Tibial artery (tissue), 4 donors: ENCODE data around the gene LDHA.

Experiments used
- DNase-seq, 2 donors: peaks; one replicate each; pipeline ENCODE4 v3.0.0-alpha.2; 2019
- H3K27ac ChIP-seq, 2 donors: fragments of 200-600 bp; sonication (generic) in 1 of 2; 1 replicate in 1 of 2; 2 replicates in 1 of 2; pipeline ENCODE4 v1.5.1; 2018 to 2019; ENCODE audit warnings: mild to moderate bottlenecking in 1 of 2
- H3K27me3 ChIP-seq, 2 donors: fragments of 200-600 bp; sonication (generic) in 1 of 2; one replicate each; pipeline versions ENCODE4 v1.5.1 to v1.6.0; 2016 to 2019
- H3K36me3 ChIP-seq, 3 donors: fragments of 200-600 bp; sonication (generic) in 2 of 3; one replicate each; pipeline ENCODE4 v1.5.1; 2016 to 2019; ENCODE audit warnings: mild to moderate bottlenecking in 2 of 3
- H3K4me1 ChIP-seq, 4 donors: fragments of 200-600 bp; sonication (generic) in 2 of 4; 1 replicate in 3 of 4; 2 replicates in 1 of 4; pipeline ENCODE4 v1.5.1; 2016 to 2019
- H3K4me3 ChIP-seq, 2 donors: fragments of 200-600 bp; sonication (generic) in 1 of 2; 1 replicate in 1 of 2; 2 replicates in 1 of 2; pipeline ENCODE4 v1.5.1; 2018 to 2019; ENCODE audit warnings: mild to moderate bottlenecking in 2 of 2
- H3K9me3 ChIP-seq, 3 donors: fragments of 200-600 bp; sonication (generic) in 1 of 3; one replicate each; pipeline ENCODE4 v1.5.1; 2016 to 2019
- intact Hi-C: fragments of 100-400 bp; cut with DNase I; formaldehyde crosslinking; loops from one replicate; pipeline ENCODE4 v1.15.0; 2023; ENCODE audit warnings: low total_unique reads
- TF ChIP-seq, protein P1 (sequence below), 2 experiments: fragments of 200-600 bp in 1 of 2; fragments of 450-650 bp in 1 of 2; IDR thresholded peaks; one replicate each; pipeline ENCODE4 v1.5.1; 2017 to 2019; ENCODE audit warnings: antibody characterized with exemption in 2 of 2, mild to moderate bottlenecking in 1 of 2, moderate library complexity in 1 of 2

LDHA gene

GRCh38 chr11:18364495-18365073 lies 29.8 kb upstream of the LDHA start:
- intact Hi-C loops, result no loop called here
- no peak for DNase-seq
- H3K27me3 ChIP-seq, result no peaks in the 10 kb centered on the region
- TF ChIP-seq, protein P1, sequence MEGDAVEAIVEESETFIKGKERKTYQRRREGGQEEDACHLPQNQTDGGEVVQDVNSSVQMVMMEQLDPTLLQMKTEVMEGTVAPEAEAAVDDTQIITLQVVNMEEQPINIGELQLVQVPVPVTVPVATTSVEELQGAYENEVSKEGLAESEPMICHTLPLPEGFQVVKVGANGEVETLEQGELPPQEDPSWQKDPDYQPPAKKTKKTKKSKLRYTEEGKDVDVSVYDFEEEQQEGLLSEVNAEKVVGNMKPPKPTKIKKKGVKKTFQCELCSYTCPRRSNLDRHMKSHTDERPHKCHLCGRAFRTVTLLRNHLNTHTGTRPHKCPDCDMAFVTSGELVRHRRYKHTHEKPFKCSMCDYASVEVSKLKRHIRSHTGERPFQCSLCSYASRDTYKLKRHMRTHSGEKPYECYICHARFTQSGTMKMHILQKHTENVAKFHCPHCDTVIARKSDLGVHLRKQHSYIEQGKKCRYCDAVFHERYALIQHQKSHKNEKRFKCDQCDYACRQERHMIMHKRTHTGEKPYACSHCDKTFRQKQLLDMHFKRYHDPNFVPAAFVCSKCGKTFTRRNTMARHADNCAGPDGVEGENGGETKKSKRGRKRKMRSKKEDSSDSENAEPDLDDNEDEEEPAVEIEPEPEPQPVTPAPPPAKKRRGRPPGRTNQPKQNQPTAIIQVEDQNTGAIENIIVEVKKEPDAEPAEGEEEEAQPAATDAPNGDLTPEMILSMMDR (IDR thresholded peaks at IDR 0.05), result no peak
- H3K27ac ChIP-seq, result no peak overlapping the region
- H3K9me3 ChIP-seq, result no peaks in the 10 kb centered on the region
- no peak overlapping the region for H3K4me3 ChIP-seq
- H3K36me3 ChIP-seq, result peaks cover 62 to 79% (median 73%) of the 10 kb centered on the region in 3 donors
- H3K4me1 ChIP-seq, result no peaks in the 10 kb centered on the region

GRCh38 chr11:18365741-18366140 lies 28.6 kb upstream of the LDHA start:
- no peaks in the 10 kb centered on the region for H3K27me3 ChIP-seq
- no peak for DNase-seq
- H3K4me3 ChIP-seq, result no peak overlapping the region
- no peak overlapping the region for H3K27ac ChIP-seq
- H3K4me1 ChIP-seq, result no peaks in the 10 kb centered on the region
- TF ChIP-seq, protein P1 (IDR thresholded peaks at IDR 0.05), result no peak
- peaks cover 50 to 67% (median 62%) of the 10 kb centered on the region in 3 donors for H3K36me3 ChIP-seq
- H3K9me3 ChIP-seq, result no peaks in the 10 kb centered on the region
- intact Hi-C loops, result no loop called here

DNA sequence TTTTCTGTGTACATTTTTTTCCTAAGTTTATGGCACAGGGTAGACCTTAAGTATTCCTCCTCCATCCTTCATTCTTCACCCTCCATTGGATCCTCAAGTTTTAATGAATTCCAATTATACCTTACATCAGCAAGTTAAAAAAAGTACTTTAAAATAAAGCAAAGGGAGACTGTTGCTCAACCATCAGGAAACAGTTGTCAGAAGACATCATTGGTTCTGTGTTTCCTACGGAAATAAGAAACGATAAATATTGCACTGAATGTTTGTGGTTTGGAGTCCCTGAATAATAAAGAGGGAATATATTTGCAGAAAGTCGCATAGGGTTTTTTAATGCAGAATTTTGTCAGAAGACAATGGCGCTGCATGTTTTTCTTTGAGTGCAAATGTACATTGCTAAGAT lies 28.1 kb upstream of the LDHA start:
- H3K27me3 ChIP-seq, result no peaks in the 10 kb centered on the region
- H3K4me3 ChIP-seq, result no peak overlapping the region
- intact Hi-C loops, result no loop called here

GRCh38 chr11:18367431-18367830 lies 26.9 kb upstream of the LDHA start:
- intact Hi-C loops, result no loop called here
- H3K27me3 ChIP-seq, result no peaks in the 10 kb centered on the region
- H3K4me1 ChIP-seq, result no peaks in the 10 kb centered on the region
- no peak overlapping the region for H3K4me3 ChIP-seq
- H3K27ac ChIP-seq, result no peak overlapping the region
- no peak for DNase-seq
- H3K36me3 ChIP-seq, result peaks cover 34 to 50% (median 45%) of the 10 kb centered on the region in 3 donors
- TF ChIP-seq, protein P1 (IDR thresholded peaks at IDR 0.05), result no peak
- no peaks in the 10 kb centered on the region for H3K9me3 ChIP-seq

More for the DNA sequence above, 28.1 kb upstream of the LDHA start:
- H3K27ac ChIP-seq, result no peak overlapping the region
- no peak for DNase-seq
- H3K36me3 ChIP-seq, result peaks cover 45 to 62% (median 56%) of the 10 kb centered on the region in 3 donors
- H3K9me3 ChIP-seq, result no peaks in the 10 kb centered on the region
- TF ChIP-seq, protein P1 (IDR thresholded peaks at IDR 0.05), result no peak
- H3K4me1 ChIP-seq, result no peaks in the 10 kb centered on the region

- Histone ChIP-seq H3K27ac (peak overlapping the region in 1 of 2 donors; percentile 50), H3K9me3 (no peaks in the 10 kb centered on the region), H3K4me3 (no peak overlapping the region), H3K27me3 (no peaks in the 10 kb centered on the region), H3K4me1 (no peaks in the 10 kb centered on the region), H3K36me3 (peaks cover 30 to 42% (median 38%) of the 10 kb centered on the region in 3 donors)
- intact Hi-C loops, result no loop called here
- DNase-seq, result no peak
- TF ChIP-seq, protein P1 (IDR thresholded peaks at IDR 0.05), result no peak
Measured at GRCh38 chr11:18368221-18368620, 26.1 kb upstream of the LDHA start.
